Upper lobe of left lung (tissue), 6 donors: ENCODE measurements around the gene SWT1. TPM values are rescaled to one million over a fixed set of nuclear protein-coding genes. Genes with fewer than 3 reads are reported as not detected.
"Not testable (repeated sequence)": the region's sequence is repeated elsewhere in the genome, so short reads cannot be mapped to it uniquely, and the experiment has no call there.

Experiments used
- ATAC-seq, 2 donors: fragments of 200-7000 bp; cut with Tn5 transposase; one replicate each; pipeline ENCODE4 v1.9.1; 2022; ENCODE audit warnings: mild to moderate bottlenecking in 2 of 2, moderate library complexity in 2 of 2; ENCODE audit not compliant: low FRiP score in 2 of 2
- DNase-seq, 2 donors: peaks; one replicate each; pipeline ENCODE4 v3.0.0-alpha.2; 2019 to 2020
- H3K27ac ChIP-seq, 4 donors: fragments of 200-600 bp; sonication (generic); one replicate each; pipeline ENCODE4 v1.5.1; 2016 to 2019
- H3K27me3 ChIP-seq, 4 donors: fragments of 200-600 bp; sonication (generic); one replicate each; pipeline ENCODE4 v1.5.1; 2017 to 2019
- H3K36me3 ChIP-seq, 4 donors: fragments of 200-600 bp; sonication (generic); one replicate each; pipeline ENCODE4 v1.5.1; 2016 to 2019
- H3K4me1 ChIP-seq, 4 donors: fragments of 200-600 bp; sonication (generic); one replicate each; pipeline ENCODE4 v1.5.1; 2018 to 2019
- H3K4me3 ChIP-seq, 4 donors: fragments of 200-600 bp; sonication (generic); one replicate each; pipeline ENCODE4 v1.5.1; 2017 to 2019; ENCODE audit warnings: mild to moderate bottlenecking in 2 of 4, moderate library complexity in 1 of 4
- H3K9me3 ChIP-seq, 4 donors: fragments of 200-600 bp; sonication (generic); one replicate each; pipeline ENCODE4 v1.5.1; 2018 to 2019
- CTCF ChIP-seq, 6 experiments: fragments of 450-650 bp in 4 of 6; fragments of 200-600 bp in 2 of 6; sonication (generic) in 2 of 6; IDR thresholded peaks; one replicate each; pipeline ENCODE4 v1.5.1; 2016 to 2019; ENCODE audit warnings: antibody characterized with exemption in 6 of 6
- EP300 ChIP-seq, 4 donors: sonication (generic); formaldehyde crosslinking; IDR thresholded peaks; one replicate each; pipeline ENCODE4 v1.5.1; 2017; ENCODE audit warnings: antibody characterized with exemption in 4 of 4, control low read depth in 2 of 4
- POLR2A ChIP-seq, 4 donors: fragments of 450-650 bp; IDR thresholded peaks; one replicate each; pipeline ENCODE4 v1.5.1; 2016 to 2017; ENCODE audit warnings: antibody characterized with exemption in 4 of 4, mild to moderate bottlenecking in 2 of 4
- POLR2AphosphoS5 ChIP-seq, 2 donors: sonication (generic); formaldehyde crosslinking; IDR thresholded peaks; one replicate each; pipeline ENCODE4 v1.5.1; 2017; ENCODE audit warnings: antibody characterized with exemption in 2 of 2
- WGBS, 2 donors: methylation state at CpG; one replicate each; pipeline ENCODE4 v1.1.5; 2017 to 2018; 5-methylcytosine and 5-hydroxymethylcytosine counted together
- total RNA-seq, 6 donors: library from RNA; depleted of rRNA in 4 of 6; stranded (reverse); fragments of >200 nt in 4 of 6; gene quantifications; one replicate each; pipeline versions ENCODE4 v1.1.0 to v1.2.1, GENCODE V29; 2016 to 2021
- donor health status: DM: no; HTN: no; CAD: no; lungs with moderate emphysema.
- donor health status: DM: no; HTN: yes; CAD: no; lungs with severe emphysema.

SWT1 gene
- total RNA-seq, 6 donors from 2014 or later: 3.1 to 15.7 (median 6.0) TPM

- Histone ChIP-seq H3K36me3 (peaks cover 0 to 36% (median 3%) of the 10 kb centered on the region in 4 donors), H3K9me3 (no peaks in the 10 kb centered on the region), H3K4me3 (no peak overlapping the region), H3K27ac (peak overlapping the region in 2 of 4 donors; percentile 50 to 52), H3K27me3 (no peaks in the 10 kb centered on the region), H3K4me1 (no peaks in the 10 kb centered on the region)
- ATAC-seq: no peak
- DNase-seq: no peak
- WGBS, 2 donors: 39 to 51% methylated on average over 1 of the region's 1 CpG
- TF ChIP-seq CTCF (IDR thresholded peaks at IDR 0.05) (no peak), POLR2AphosphoS5 (IDR thresholded peaks at IDR 0.05) (no peak), POLR2A (IDR thresholded peaks at IDR 0.05) (no peak), EP300 (IDR thresholded peaks at IDR 0.05) (no peak)
These were observed 9.1 kb downstream of the SWT1 start for GRCh38 chr1:185166106-185166505.

- DNase-seq (no peak), ATAC-seq (peak in 1 of 2 donors; percentile 51)
- peaks cover 0 to 28% (median 3%) of the 10 kb centered on the region in 4 donors for H3K36me3 ChIP-seq
- no peaks in the 10 kb centered on the region for H3K4me1 ChIP-seq
- no peaks in the 10 kb centered on the region for H3K27me3 ChIP-seq
- H3K9me3 ChIP-seq: no peaks in the 10 kb centered on the region
- no peak overlapping the region for H3K27ac ChIP-seq
- TF ChIP-seq POLR2AphosphoS5 (IDR thresholded peaks at IDR 0.05) (no peak), CTCF (IDR thresholded peaks at IDR 0.05) (peak in 5 of 6 experiments; percentile 41 to 60 (median 44)), EP300 (IDR thresholded peaks at IDR 0.05) (no peak)
- H3K4me3 ChIP-seq: no peak overlapping the region
- WGBS, 2 donors: 24 to 27% methylated on average over 5 of the region's 5 CpGs
These were observed 13.4 kb downstream of the SWT1 start for GRCh38 chr1:185170291-185170848.

- 69 to 89% methylated on average over 1 of the region's 1 CpG for whole genome bisulfite sequencing, 2 donors
- H3K9me3 ChIP-seq: peaks cover 0 to 5% (median 0%) of the 10 kb centered on the region in 4 donors
- peaks cover 0 to 18% (median 1%) of the 10 kb centered on the region in 4 donors for H3K36me3 ChIP-seq
- H3K4me1 ChIP-seq: no peaks in the 10 kb centered on the region
- H3K4me3 ChIP-seq: no peak overlapping the region
- H3K27ac ChIP-seq: no peak overlapping the region
- no peak for TF ChIP-seq EP300 (IDR thresholded peaks at IDR 0.05)
- ATAC-seq: no peak
- H3K27me3 ChIP-seq: no peaks in the 10 kb centered on the region
- DNase-seq: no peak
These were observed 36.8 kb downstream of the SWT1 start for GRCh38 chr1:185193756-185194155.

GRCh38 chr1:185198712-185199111 lies 41.7 kb downstream of the SWT1 start:
- H3K4me1 ChIP-seq, H3K9me3 ChIP-seq, ATAC-seq, H3K4me3 ChIP-seq, DNase-seq, H3K27me3 ChIP-seq, H3K27ac ChIP-seq: not testable (repeated sequence)
- WGBS, 2 donors: 97 to 98% methylated on average over 4 of the region's 4 CpGs
- H3K36me3 ChIP-seq: peaks cover 0 to 15% (median 2%) of the 10 kb centered on the region in 4 donors

GRCh38 chr1:185200889-185201288 lies 43.9 kb downstream of the SWT1 start:
- Histone ChIP-seq H3K27me3 (no peaks in the 10 kb centered on the region), H3K4me1 (no peaks in the 10 kb centered on the region), H3K9me3 (peaks cover 0 to 5% (median 0%) of the 10 kb centered on the region in 4 donors), H3K36me3 (peaks cover 0 to 17% (median 2%) of the 10 kb centered on the region in 4 donors), H3K4me3 (no peak overlapping the region), H3K27ac (no peak overlapping the region)
- no peak for TF ChIP-seq EP300 (IDR thresholded peaks at IDR 0.05)
- no peak for TF ChIP-seq POLR2AphosphoS5 (IDR thresholded peaks at IDR 0.05)
- no peak for TF ChIP-seq POLR2A (IDR thresholded peaks at IDR 0.05)
- no peak for TF ChIP-seq CTCF (IDR thresholded peaks at IDR 0.05)
- DNase-seq (no peak), ATAC-seq (no peak)
- WGBS, 2 donors: 85 to 95% methylated on average over 3 to 8 of the region's 8 CpGs

GRCh38 chr1:185207170-185207569 lies 50.2 kb downstream of the SWT1 start:
- Histone ChIP-seq H3K4me3 (no peak overlapping the region), H3K36me3 (peaks cover 0 to 30% (median 0%) of the 10 kb centered on the region in 4 donors), H3K27me3 (no peaks in the 10 kb centered on the region), H3K27ac (no peak overlapping the region), H3K4me1 (no peaks in the 10 kb centered on the region), H3K9me3 (peaks cover 0 to 3% (median 0%) of the 10 kb centered on the region in 4 donors)
- DNase-seq: no peak
- TF ChIP-seq POLR2AphosphoS5 (IDR thresholded peaks at IDR 0.05) (no peak), POLR2A (IDR thresholded peaks at IDR 0.05) (no peak), EP300 (IDR thresholded peaks at IDR 0.05) (no peak), CTCF (IDR thresholded peaks at IDR 0.05) (no peak)
- ATAC-seq: no peak
